ENCODE measurements around the gene FAM234A. TPM values are rescaled to one million over a fixed set of nuclear protein-coding genes. Genes with fewer than 3 reads are reported as not detected.
"Not testable (repeated sequence)": the region's sequence is repeated elsewhere in the genome, so short reads cannot be mapped to it uniquely, and the experiment has no call there.

FAM234A gene, protein sequence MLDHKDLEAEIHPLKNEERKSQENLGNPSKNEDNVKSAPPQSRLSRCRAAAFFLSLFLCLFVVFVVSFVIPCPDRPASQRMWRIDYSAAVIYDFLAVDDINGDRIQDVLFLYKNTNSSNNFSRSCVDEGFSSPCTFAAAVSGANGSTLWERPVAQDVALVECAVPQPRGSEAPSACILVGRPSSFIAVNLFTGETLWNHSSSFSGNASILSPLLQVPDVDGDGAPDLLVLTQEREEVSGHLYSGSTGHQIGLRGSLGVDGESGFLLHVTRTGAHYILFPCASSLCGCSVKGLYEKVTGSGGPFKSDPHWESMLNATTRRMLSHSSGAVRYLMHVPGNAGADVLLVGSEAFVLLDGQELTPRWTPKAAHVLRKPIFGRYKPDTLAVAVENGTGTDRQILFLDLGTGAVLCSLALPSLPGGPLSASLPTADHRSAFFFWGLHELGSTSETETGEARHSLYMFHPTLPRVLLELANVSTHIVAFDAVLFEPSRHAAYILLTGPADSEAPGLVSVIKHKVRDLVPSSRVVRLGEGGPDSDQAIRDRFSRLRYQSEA
- total RNA-seq: 17.1 and 23.2 TPM in 2 replicates

DNA sequence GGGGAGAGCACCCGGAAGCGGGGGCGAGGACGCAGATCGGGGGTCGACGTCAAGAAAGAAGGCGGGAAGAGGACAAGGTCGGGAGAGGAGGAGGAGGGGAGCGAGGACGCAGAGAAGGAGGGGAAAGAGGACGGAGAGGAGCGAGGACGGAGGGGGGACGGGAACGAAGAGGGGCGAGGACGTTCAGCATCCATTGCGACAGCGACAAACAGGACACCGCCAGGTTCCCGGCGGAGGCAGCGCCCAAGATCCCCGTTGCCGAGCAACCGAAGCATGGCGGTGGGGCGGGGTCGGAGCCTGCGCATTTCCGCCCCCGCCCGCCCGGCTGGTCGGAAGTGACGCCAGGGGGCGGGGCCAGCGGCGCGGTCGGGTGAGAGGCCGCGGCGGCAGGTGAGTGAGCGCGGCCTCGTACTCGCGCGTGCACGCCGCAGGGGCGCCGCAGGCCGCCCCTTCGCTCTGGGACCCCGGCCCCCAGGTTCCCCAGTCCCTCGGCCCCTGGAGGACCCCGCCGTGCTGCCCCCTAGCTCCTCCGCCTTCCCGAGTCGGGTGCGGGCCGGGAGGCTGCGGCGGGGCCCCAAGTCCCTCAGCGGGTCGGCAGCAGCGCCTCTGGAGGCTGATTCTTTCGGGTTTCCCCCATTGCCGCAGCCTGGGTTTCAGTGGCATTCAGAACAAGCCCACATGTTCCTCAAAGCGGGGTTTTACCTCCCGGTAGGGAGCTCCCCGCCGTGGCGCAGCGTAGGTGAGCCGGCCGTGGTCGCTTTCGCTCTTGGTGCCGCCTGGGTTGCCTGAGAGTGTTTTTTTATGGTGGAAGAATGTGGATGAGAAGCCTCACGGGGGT, at the start of gene FAM234A:
Gene FAM234A, plus strand, starts transcription at position 354 of the 838 bp plus-strand sequence. CDS start 19,593 bp downstream, outside the sequence.
- intact Hi-C loops (cut with micrococcal nuclease): loop anchor here (1.0 to 10.0 kb wide), 7 partner anchors 44 to 350 kb away; partner anchors contain the start of genes DECR2, MRPL28 and NPRL3

DNA sequence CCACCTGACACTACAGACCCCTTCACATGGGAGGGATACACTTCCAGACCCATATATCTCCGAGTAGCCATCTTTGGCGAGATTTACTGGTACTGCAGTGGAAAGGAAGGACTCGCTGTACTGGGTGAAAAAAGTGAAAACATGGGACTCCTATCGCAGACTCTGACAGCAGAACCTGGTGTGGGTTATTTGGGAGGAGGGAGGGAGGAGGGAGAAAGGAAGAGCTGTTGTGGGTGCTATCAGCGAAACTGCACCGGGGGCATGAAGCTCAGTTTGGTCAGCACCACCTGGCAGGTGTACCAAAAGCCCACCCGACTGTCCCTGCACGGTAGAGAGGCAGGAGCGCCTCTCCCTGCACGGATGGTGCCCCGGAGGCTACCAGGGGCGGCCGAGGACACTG, 49.4 kb upstream of the FAM234A start:
- intact Hi-C loops (cut with micrococcal nuclease): no loop called here

DNA sequence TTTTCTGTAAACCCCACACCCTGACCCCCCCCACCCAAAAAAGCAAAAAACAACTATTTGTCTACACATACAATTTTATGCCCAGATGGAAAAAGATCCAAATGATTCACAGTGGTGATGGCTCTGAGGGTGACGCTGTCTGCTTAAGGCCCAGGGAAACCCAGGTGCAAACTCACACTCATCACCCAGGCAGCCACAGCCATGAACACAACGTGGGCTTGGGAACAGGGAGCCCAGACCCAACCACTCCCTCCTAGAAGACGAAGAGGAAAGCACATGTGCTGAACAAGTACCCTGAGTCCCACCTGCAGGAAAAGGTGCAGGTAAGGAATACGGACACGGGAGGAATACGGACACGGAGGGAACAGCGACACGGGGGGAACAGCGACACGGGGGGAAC, 48.9 kb upstream of the FAM234A start:
- intact Hi-C loops (cut with micrococcal nuclease): no loop called here

DNA sequence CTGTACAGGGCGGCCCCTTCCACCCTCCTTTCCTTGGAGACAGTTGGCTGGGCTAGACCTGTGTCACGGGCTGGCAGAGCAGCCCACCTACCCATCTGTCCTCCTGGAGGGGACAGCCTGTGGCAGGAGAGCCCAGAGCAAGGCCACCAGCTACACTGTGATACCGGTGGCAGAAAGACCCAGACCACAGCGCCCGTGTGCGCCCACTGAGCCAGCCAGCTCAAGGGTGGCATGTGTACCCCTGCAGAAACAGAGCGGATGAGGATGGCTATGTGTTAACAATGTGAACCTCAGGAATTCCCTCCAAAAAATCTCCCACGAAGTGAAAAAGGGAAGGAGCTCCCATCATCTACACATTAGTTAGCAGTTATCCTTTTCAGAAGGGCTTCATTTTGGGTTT, 47.3 kb upstream of the FAM234A start:
- intact Hi-C loops (cut with micrococcal nuclease): no loop called here

DNA sequence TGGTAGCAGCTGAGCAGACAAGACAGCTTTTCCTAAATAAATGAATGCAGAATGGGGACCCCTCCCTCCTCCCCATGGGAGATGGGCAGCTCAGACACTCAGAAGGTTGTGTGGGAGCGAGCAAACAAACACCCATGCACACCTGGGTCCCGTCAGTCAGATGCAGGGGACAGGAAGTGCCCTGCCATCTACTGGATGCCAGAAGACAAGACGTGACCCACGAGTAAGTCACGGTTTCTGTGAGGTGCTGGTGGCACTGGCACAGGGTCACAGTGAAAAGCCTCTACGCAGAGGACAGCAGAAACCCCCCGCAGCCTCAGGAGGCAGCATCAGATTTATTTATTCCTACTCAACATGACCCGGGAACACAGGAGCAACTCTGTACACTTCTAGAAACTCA, 45.9 kb upstream of the FAM234A start:
- intact Hi-C loops (cut with micrococcal nuclease): no loop called here

DNA sequence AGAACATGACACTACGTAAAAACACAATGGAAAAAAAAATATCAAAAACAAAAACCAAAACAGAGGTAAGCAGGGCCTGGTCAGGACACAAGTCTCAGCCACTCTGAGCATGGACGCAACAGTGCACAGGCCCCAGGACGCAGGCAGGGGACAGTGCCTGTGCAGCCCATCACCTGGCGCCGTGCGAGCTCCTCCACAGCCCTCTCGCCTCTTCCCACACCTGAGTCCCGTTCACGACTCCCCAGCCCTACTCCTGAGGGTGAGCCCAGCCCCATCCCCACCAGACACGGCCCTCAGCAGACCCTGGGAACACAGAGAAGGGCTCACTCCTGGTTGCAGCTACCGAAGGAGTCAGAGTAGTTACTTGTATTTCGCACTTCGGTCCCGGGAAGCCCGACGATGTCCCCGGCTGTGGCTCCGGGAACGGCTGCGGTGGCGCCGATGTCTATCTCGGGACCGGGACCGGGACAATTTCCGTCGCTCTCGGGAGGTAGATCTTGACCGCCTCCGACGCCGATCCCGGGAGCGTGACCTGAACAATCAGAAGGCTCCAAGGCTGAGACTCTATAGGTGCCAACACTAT, 44.9 kb upstream of the FAM234A start:
- intact Hi-C loops (cut with micrococcal nuclease): no loop called here

DNA sequence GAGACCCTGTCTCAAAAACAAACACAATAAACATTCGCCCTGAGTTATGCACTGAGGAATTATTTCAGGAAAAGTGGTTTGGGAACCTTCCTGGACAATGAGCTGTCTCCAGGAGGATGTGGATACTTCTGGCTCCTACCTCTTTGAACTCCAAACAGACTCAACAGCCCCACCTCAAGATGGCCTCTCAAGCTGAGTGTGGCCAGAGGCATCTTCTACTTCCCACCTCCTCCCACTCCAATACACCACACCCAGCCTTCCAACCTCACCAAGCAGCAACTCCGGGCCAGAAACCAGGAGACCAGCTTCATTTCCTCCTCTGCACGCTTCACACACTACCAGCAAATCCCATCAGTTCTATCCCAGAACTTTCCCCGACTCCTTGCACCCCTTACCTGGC, 42.8 kb upstream of the FAM234A start:
- intact Hi-C loops (cut with micrococcal nuclease): no loop called here

DNA sequence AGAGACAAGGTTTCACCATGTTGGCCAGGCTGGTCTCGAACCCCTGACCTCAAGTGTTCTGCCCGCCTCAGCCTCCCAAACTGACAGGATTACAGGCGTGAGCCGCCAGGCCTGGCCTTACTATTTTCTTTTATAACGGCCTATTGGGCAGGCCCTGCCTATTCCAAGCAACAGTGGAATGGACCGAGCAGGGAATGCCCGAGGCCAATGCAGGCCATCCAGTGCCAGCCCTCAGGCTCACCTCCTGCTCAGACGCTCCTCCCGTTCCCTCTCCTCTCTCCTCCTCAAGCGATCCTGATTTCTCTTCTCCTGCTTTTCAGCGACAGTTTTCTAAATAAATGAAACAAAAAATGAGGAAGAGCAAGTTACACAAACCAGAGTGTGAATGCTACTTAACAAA, 41.9 kb upstream of the FAM234A start:
- intact Hi-C loops (cut with micrococcal nuclease): no loop called here

DNA sequence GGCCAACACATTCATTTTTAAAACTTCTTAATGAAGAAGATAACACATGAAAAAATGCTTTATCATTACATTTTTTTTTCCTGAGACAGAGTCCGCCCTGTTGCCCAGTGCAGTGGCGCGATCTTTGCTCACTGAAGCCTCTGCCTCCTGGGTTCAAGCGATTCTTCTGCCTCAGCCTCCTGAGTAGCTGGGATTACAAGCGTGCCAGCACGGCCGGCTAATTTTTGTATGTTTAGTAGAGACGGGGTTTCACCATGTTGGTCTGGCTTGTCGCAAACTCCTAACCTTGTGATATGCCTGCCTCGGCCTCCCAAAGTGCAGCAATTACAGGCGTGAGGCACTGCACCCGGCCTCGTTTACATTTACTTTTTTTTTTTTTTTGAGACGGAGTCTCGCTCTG, 41.2 kb upstream of the FAM234A start:
- intact Hi-C loops (cut with micrococcal nuclease): no loop called here

DNA sequence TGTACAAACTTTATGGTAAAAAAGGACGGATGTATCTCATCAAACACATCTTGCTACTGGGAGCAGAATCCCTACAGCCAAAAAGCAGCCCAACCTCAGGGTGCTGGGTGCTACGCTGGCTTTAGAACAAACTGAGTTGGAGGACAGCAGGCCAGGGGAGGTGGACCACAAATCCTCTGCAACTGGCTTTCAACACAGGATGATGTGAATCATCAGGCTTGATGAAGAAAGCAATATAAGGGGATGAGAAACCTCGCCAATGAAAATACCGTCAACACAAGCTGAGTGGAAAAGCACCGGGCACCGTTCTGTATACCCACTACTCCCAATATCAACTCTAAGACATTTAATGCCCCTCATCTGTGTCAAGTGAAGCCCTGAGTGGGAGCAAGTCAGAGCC, 40.1 kb upstream of the FAM234A start:
- intact Hi-C loops (cut with micrococcal nuclease): no loop called here

DNA sequence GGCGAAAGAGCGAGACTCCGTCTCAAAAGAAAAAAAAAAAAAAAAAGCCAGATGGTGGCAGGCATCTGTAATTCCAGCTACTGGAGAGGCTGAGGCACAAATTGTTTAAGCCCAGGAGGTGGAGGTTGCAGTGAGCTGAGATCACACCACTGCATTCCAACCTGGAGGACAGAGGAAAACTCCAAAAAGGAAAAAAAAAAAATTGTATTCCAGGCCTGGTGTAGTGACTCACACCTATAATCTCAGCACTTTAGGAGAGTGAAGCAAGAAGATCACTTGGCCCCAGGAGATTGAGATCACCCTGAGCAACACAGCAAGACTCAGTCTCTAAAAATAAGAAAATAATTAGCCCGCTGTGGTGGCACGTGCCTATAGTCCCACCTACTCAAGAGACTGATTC, 34.2 kb upstream of the FAM234A start:
- intact Hi-C loops (cut with micrococcal nuclease): no loop called here

DNA sequence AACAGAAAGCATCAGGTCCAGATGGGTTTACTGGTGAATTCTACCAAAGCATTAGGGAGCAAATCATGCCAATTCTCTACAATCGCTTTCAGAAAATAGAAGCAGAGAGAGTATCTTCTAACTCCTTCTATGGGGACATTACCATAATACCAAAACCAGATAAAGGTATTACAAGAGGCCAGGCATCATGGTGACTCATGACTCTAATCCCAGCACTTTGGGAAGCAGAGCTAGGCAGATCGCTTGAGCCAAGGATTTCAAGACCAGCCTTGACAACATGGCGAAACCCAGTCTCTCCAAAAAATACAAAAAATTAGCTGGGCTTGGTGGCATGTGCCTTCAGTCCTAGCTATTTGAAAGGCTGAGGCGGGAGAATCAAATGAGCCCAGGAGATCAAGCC, 31.4 kb upstream of the FAM234A start:
- intact Hi-C loops (cut with micrococcal nuclease): no loop called here

DNA sequence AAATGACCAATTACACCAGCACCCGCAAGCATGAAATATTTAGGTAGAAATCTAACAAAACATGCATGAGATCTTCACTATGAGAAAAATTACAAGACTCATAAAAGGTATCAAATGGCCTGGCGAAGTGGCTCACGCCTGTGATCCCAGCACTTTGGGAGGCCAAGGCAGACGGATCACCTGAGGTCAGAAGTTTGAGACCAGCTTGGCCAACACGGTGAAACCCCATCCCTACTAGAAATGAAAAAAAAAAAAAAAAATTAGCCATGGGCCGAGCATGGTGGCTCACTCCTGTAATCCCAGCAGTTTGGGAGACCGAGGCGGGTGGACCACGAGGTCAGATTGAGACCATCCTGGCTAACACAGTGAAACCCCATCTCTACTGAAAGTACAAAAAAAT, 30.6 kb upstream of the FAM234A start:
- intact Hi-C loops (cut with micrococcal nuclease): not testable (repeated sequence)

DNA sequence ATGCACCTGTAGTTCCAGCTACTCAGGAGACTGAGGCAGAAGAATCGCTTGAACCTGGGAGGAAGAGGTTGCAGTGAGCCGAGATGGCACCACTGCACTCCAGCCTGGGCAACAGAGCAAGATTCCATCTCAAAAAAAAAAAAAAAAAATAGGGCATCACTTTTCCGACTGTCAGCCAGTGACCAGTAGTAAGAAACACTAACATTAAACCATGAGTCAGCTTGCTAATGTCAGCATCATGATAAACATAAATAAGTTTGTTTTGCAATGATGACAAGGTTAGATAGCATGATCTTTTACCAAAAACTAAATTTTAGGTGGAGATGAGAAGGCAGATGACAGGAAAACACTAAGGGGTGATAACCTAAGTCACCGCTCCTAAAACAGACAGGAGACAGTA, 25.3 kb upstream of the FAM234A start:
- intact Hi-C loops (cut with micrococcal nuclease): not testable (repeated sequence)

DNA sequence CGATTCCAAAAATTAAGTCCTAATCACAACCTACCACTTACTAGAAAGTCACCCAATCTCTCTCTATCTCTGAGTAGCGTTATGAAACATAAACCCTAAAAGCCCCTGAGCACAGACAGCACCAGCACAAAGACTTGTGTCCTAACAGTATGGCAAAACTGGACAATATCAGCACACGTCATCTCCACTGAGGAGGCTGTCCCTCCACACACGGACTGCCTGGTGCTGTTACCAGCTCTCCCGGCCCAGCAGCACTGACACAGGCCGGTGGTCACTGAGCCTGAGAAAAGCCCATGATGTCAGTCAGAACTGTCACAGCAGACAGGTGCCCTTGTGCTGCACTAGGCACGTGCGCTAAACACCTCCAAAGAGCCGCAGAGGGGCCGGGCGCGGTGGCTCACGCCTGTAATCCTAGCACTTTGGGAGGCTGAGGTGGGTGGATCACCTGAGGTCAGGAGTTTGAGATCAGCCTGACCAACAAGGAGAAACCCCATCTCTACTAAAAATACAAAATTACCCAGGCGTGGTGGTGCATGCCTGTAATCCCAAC, 22.9 kb upstream of the FAM234A start:
- intact Hi-C loops (cut with micrococcal nuclease): not testable (repeated sequence)

DNA sequence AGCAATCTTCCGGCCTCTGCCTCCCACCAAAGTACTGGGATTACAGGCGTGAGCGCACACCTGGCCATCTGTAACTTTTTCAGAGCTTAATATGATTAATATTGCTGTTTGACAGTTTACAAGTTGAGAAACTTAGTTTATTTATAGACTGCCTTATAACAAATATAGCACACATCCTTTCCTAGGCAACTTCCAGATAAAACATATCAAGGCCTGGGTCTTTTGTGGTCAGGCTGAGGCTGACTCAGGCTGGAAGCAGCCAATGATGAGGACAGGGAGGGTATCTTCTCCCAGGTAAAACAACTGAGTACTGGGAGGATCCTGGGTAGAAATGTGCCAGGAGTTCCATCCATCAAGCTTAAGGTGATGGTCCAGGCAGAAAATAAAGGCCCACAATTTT, 21.6 kb upstream of the FAM234A start:
- intact Hi-C loops (cut with micrococcal nuclease): no loop called here

DNA sequence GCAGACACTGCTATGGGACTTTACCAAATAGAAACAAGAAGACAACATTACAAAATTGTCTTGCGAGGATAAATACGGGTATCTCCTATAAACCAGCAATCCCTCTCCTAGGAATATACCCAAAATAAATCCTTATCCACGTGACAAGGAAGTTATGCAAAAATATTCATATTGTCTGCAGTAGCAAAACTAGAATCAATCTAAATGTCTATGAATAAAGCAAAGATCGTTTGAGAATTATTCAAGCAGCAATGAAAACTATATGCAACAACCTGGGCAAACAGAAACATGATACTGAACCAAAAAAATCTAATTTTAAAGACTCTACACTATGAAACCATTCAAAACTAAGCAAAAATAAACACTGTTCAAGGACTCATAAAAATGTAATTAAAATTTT, 14.6 kb upstream of the FAM234A start:
- intact Hi-C loops (cut with micrococcal nuclease): no loop called here

DNA sequence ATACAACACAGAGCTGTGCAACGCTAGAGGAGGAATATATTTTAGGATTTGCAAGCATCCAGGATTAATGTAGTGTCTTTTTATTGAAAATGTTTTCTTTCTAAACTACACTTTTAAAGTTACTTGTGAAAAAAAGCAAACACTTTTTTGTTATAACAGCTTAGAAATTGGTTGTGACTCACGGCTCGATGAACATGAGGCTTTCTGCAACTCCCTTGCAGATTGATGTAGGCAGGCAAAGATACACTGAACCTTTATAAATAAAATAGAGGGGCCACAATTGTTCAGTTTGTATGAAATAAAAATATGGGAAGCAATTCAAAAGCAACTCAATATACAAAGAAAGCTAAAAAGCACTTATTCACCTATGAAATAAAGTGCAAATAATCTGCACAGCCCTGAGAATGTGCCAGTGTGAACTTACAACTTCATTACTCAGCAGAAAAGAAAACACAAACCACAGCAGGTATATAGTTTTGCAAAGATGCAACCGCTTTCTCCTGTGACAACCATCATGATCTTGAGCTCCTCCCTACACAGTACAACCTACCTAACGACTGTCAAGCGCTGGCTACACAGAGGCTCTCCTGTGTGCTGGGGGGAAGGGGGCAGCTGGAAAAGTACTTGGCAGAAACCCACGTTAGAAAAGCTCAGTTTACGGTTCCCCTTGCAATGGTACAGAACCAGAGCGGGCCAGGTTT, 6.3 kb upstream of the FAM234A start:
- intact Hi-C loops (cut with micrococcal nuclease): no loop called here

DNA sequence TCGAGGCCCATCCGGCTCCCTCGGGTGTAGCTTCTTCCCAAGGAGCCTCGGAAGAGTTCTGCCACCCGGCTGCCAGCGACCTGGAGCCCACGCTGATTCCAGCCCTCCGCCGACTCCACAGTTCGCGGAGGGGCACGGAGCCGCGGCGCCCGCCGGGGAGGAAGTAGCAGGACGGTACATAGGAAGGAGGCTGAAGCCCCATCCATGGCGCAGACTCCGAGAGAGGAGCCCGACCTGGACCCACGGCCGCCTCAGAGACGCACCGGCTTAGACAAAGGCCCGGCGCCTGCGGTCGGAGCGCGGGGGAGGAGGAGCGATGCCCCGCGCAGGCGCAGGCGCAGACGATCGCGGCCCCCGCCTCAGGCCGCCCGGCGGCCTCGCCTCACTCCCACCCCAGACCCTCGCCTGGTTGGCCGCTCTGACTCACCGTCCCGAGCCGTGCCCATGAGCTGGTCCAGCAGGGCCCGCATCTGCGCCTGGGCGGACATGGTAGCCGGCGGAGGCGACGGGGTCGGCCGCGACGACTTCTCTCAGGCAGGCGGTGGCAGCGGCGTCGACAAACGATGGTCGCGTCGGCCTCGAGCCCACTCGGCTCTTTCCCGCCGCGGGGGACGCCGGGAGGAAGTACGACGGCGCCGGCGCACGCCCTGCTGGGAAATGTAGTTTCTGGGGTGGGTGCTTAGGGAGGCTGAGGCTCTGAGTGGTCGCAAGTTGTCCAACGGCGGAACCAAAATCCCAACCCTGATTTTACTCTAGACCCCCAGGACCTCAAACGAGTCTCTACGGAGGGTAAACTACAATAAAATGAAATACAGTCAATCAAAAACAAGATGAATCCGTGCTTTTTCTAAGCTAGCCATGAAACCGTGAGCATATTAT, 5.5 kb upstream of the FAM234A start, which contains the start of gene LUC7L:
Gene LUC7L, minus strand, starts transcription at position 598 of the 879 bp plus-strand sequence. Its CDS starts 110 bp downstream, at position 488.
- intact Hi-C loops (cut with micrococcal nuclease): loop anchor here (1.0 kb wide), 3 partner anchors 124 to 176 kb away; partner anchors contain the start of genes MRPL28, POLR3K and SNRNP25

All from T-helper 1 cell treated with Interleukin-12 subunit alpha and Interleukin-12 subunit beta and Interleukin-4 antibody, amounts not matched to agents 30 ng/mL and 1 ng/mL, for 36 hours (primary cell).